ENCODE data around the gene C22orf23.
A peak's percentile ranks its signal among the peaks of the same experiment; 100 is the strongest.

The C22orf23 gene

GRCh38 chr22:37896181-37896592, 57.2 kb downstream of the C22orf23 start:
- peak overlapping the region; percentile 83 for H3K27ac ChIP-seq (ENCODE audit: low read depth, low read length, severe bottlenecking)
- H3K9me3 ChIP-seq (ENCODE audit: control insufficient read depth, low read length): no peaks in the 10 kb centered on the region
- H3K4me1 ChIP-seq (ENCODE audit: control insufficient read depth, insufficient read depth, low read length, poor library complexity, severe bottlenecking): peaks cover 52% of the 10 kb centered on the region
- no peak overlapping the region for H3K4me3 ChIP-seq (ENCODE audit: extremely low read depth, insufficient read depth, low read length, poor library complexity, severe bottlenecking)
- H3K36me3 ChIP-seq (ENCODE audit: control insufficient read depth, insufficient read depth, low read length): peaks cover 15% of the 10 kb centered on the region
- WGBS, 2 experiments (ENCODE audit: insufficient coverage in 2 of 2): 88% methylated on average over 1 of the region's 5 CpGs; no CpG with 5 or more reads in 1 of the 2 experiments

GRCh38 chr22:37894939-37895670, 58.3 kb downstream of the C22orf23 start:
- H3K36me3 ChIP-seq (ENCODE audit: control insufficient read depth, insufficient read depth, low read length): peaks cover 24% of the 10 kb centered on the region
- H3K27ac ChIP-seq (ENCODE audit: low read depth, low read length, severe bottlenecking): peak overlapping the region; percentile 87
- 35 to 42% methylated on average over 5 of the region's 8 CpGs for WGBS, 2 experiments (ENCODE audit: insufficient coverage in 2 of 2)

GRCh38 chr22:37893583-37893983, 59.8 kb downstream of the C22orf23 start:
- Histone ChIP-seq H3K4me3 (ENCODE audit: extremely low read depth, insufficient read depth, low read length, poor library complexity, severe bottlenecking) (no peak overlapping the region), H3K27ac (ENCODE audit: low read depth, low read length, severe bottlenecking) (no peak overlapping the region), H3K4me1 (ENCODE audit: control insufficient read depth, insufficient read depth, low read length, poor library complexity, severe bottlenecking) (peaks cover 46% of the 10 kb centered on the region), H3K36me3 (ENCODE audit: control insufficient read depth, insufficient read depth, low read length) (peaks cover 39% of the 10 kb centered on the region), H3K9me3 (ENCODE audit: control insufficient read depth, low read length) (no peaks in the 10 kb centered on the region)
- 92 to 95% methylated on average over 3 to 5 of the region's 5 CpGs for WGBS, 2 experiments (ENCODE audit: insufficient coverage in 2 of 2)

More at GRCh38 chr22:37894939-37895670, 58.3 kb downstream of the C22orf23 start:
- H3K4me1 ChIP-seq (ENCODE audit: control insufficient read depth, insufficient read depth, low read length, poor library complexity, severe bottlenecking): peaks cover 52% of the 10 kb centered on the region
- no peaks in the 10 kb centered on the region for H3K9me3 ChIP-seq (ENCODE audit: control insufficient read depth, low read length)
- H3K4me3 ChIP-seq (ENCODE audit: extremely low read depth, insufficient read depth, low read length, poor library complexity, severe bottlenecking): no peak overlapping the region
